ENCODE results near the gene PLD4. TPM values are rescaled to one million over a fixed set of nuclear protein-coding genes. Genes with fewer than 3 reads are reported as not detected.
"Not testable (repeated sequence)": the region's sequence is repeated elsewhere in the genome, so short reads cannot be mapped to it uniquely, and the experiment has no call there.

PLD4 gene
- total RNA-seq, 2 donors from 2014 or later, result 2.2 TPM; not detected in 1

DNA sequence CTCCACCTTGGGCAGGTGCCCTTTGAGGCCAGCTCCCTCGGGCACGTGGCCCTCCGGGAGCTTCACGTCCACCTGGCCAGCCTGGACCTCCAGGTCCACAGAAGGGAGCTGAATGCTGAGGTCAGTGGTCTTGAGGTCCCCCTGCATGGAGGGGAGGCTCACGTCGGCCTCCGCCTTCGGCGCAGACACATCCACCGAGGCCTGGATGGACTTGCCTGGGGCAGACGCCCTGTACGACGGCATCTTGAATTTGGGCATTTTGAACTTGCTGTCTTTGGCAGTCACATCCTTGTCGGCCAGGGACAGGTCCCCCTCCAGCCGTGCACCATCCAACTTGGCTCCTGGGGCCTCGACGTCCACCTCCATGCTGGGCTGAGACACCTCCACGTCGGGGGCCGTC is 20.6 kb downstream of the PLD4 start:
- ATAC-seq; intact Hi-C loops (cut with DNase I, micrococcal nuclease): not testable (repeated sequence)
- peak in 1 of 2 donors; percentile 11 for DNase-seq

DNA sequence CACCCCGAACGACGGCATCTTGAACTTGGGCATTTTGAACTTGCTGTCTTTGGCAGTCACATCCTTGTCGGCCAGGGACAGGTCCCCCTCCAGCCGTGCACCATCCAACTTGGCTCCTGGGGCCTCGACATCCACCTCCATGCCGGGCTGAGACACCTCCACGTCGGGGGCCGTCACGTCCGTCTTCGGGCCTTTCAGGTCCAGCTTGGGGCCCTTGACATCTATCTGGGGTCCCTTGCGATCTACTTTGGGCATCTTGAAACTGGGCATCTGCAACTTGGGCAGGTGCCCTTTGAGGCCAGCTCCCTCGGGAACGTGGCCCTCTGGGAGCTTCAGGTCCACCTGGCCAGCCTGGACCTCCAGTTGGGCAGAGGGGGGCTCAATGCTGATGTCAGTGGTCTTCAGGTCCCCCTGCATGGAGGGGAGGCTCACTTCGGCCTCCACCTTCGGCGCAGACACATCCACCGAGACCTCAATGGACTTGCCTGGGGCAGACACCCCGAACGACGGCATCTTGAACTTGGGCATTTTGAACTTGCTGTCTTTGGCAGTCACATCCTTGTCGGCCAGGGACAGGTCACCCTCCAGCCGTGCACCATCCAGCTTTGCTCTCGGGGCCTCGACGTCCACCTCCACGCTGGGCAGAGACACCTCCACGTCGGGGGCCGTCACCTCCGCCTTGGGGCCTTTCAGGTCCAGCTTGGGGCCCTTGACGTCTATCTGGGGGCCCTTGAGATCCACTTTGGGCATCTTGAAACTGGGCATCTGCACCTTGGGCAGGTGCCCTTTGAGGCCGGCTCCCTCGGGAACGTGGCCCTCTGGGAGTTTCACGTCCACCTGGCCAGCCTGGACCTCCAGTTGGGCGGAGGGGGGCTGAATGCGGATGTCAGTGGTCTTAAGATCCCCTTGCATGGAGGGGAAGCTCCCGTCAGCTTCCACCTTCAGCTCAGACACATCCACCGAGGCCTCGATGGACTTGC is 21.6 kb downstream of the PLD4 start:
- intact Hi-C loops (cut with DNase I, micrococcal nuclease); DNase-seq: not testable (repeated sequence)

DNA sequence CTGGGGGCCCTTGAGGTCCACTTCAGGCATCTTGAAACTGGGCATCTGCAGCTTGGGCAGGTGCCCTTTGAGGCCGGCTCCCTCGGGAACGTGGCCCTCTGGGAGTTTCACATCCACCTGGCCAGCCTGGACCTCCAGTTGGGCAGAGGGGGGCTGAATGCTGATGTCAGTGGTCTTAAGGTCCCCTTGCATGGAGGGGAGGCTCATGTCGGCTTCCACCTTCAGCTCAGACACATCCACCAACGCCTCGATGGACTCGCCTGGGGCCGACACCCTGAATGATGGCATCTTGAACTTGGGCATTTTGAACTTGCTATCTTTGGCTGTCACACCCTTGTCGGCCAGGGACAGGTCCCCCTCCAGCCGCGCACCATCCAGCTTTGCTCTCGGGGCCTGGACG is 22.5 kb downstream of the PLD4 start:
- intact Hi-C loops (cut with DNase I, micrococcal nuclease); ATAC-seq: not testable (repeated sequence)

More for the DNA sequence above, 21.6 kb downstream of the PLD4 start:
- ATAC-seq, result not testable (repeated sequence)

DNA sequence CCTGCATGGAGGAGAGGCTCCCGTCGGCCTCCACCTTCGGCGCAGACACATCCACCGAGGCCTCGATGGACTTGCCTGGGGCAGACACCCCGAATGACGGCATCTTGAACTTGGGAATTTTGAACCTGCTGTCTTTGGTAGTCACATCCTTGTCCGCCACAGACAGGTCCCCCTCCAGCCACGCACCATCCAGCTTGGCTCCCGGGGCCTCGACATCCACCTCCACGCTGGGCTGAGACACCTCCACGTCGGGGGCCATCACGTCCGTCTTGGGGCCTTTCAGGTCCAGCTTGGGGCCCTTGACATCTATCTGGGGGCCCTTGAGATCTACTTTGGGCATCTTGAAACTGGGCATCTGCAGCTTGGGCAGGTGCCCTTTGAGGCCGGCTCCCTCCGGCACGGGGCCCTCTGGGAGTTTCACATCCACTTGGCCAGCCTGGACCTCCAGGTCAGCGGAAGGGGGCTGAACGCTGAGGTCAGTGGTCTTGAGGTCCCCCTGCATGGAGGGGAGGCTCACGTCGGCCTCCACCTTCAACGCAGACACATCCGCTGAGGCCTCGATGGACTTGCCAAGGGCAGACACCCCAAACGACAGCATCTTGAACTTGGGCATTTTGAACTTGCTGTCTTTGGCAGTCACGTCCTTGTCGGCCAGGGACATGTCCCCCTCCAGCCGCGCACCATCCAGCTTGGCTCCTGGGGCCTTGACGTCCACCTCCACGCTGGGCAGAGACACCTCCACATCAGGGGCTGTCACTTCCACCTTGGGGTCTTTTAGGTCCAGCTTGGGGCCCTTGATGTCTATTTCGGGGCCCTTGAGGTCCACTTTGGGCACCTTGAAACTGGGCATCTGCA is 23.4 kb downstream of the PLD4 start:
- intact Hi-C loops (cut with DNase I, micrococcal nuclease); DNase-seq; ATAC-seq: not testable (repeated sequence)

More for the DNA sequence above, 22.5 kb downstream of the PLD4 start:
- DNase-seq, result not testable (repeated sequence)

DNA sequence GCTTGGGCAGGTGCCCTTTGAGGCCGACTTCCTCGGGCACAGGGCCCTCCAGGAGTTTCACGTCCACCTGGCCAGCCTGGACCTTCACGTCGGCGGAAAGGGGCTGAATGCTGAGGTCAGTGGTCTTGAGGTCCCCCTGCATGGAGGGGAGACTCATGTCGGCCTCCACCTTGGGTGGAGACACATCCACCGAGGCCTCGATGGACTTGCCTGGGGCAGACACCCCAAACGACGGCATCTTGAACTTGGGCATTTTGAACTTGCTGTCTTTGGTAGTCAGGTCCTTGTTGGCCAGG is 24.0 kb downstream of the PLD4 start:
- intact Hi-C loops (cut with DNase I, micrococcal nuclease), result no loop called here
- DNase-seq (no peak), ATAC-seq (no peak)

DNA sequence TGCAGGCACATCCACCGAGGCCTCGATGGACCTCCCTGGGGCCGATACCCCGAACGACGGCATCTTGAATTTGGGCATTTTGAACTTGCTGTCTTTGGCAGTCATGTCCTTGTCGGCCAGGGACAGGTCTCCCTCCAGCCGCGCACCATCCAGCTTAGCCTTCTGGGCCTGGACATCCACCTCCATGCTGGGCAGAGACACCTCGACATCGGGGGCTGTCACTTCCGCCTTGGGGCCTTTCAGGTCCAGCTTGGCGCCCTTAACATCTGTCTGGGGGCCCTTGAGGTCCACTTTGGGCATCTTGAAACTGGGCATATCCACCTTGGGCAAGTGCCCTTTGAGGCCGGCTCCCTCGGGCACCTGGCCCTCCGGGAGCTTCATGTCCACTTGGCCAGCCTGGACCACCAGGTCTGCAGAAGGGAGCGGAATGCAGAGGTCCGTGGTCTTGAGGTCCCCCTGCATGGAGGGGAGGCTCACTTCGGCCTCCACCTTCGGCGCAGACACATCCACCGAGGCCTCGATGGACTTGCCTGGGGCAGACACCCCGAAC is 24.8 kb downstream of the PLD4 start:
- DNase-seq; intact Hi-C loops (cut with DNase I, micrococcal nuclease); ATAC-seq: not testable (repeated sequence)

DNA sequence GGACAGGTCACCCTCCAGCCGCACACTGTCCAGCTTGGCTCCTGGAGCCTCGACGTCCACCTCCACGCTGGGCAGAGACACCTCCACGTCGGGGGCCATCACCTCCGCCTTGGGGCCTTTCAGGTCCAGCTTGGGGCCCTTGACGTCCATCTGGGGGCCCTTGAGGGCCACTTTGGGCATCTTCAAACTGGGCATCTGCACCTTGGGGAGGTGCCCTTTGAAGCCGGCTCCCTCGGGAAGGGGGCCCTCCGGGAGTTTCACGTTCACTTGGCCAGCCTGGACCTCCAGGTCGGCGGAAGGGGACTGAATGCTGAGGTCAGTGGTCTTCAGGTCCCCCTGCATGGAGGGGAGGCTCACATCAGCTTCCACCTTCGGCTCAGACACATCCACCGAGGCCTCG is 25.3 kb downstream of the PLD4 start:
- ATAC-seq, result no peak
- DNase-seq, result no peak
- intact Hi-C loops (cut with DNase I, micrococcal nuclease), result no loop called here

DNA sequence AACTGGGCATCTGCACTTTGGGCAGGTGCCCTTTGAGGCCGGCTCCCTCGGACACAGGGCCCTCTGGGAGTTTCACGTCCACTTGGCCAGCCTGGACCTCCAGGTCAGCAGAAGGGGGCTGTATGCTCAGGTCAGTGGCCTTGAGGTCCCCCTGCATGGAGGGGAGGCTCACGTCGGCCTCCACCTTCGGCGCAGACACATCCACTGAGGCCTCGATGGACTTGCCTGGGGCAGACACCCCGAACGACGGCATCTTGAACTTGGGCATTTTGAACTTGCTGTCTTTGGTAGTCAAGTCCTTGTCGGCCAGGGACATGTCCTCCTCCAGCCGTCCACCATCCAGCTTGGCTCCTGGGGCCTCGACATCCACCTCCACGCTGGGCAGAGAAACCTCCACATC is 26.0 kb downstream of the PLD4 start:
- intact Hi-C loops (cut with DNase I, micrococcal nuclease), result not testable (repeated sequence)

DNA sequence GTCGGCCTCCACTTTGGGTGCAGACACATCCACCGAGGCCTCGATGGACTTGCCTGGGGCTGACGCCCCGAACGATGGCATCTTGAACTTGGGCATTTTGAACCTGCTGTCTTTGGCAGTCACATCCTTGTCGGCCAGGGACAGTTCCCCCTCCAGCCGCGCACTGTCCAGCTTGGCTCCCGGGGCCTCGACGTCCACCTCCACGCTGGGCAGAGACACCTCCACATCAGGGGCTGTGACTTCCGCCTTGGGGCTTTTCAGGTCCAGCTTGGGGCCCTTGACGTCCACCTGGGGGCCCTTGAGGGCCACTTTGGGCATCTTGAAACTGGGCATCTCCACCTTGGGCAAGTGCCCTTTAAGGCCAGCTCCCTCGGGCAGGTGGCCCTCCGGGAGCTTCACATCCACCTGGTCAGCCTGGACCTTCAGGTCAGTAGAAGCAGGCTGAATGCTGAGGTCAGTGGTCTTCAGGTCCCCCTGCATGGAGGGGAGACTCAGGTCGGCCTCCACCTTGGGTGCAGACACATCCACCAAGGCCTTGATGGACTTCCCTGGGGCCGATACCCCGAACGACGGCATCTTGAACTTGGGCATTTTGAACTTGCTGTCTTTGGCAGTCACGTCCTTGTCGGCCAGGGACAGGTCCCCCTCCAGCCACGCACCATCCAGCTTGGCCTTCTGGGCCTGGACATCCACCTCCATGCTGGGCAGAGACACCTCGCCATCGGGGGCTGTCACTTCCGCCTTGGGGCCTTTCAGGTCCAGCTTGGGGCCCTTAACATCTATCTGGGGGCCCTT is 27.4 kb downstream of the PLD4 start:
- DNase-seq; ATAC-seq; intact Hi-C loops (cut with DNase I, micrococcal nuclease): not testable (repeated sequence)

More for the DNA sequence above, 26.0 kb downstream of the PLD4 start:
- not testable (repeated sequence) for ATAC-seq, DNase-seq

DNA sequence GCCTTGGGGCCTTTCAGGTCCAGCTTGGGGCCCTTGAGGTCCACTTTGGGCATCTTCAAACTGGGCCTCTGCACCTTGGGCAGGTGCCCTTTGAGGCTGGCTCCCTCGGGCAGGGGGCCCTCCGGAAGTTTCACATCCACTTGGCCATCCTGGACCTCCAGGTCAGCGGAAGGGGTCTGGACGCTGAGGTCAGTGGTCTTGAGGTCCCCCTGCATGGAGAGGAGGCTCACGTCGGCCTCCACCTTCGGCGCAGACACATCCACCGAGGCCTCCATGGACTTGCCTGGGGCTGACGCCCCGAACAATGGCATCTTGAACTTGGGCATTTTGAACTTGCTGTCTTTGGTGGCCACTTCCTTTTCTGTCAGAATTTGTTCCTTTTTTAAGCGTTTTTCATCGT is 28.4 kb downstream of the PLD4 start:
- intact Hi-C loops (cut with DNase I, micrococcal nuclease), result no loop called here
- ATAC-seq (no peak), DNase-seq (no peak)

DNA sequence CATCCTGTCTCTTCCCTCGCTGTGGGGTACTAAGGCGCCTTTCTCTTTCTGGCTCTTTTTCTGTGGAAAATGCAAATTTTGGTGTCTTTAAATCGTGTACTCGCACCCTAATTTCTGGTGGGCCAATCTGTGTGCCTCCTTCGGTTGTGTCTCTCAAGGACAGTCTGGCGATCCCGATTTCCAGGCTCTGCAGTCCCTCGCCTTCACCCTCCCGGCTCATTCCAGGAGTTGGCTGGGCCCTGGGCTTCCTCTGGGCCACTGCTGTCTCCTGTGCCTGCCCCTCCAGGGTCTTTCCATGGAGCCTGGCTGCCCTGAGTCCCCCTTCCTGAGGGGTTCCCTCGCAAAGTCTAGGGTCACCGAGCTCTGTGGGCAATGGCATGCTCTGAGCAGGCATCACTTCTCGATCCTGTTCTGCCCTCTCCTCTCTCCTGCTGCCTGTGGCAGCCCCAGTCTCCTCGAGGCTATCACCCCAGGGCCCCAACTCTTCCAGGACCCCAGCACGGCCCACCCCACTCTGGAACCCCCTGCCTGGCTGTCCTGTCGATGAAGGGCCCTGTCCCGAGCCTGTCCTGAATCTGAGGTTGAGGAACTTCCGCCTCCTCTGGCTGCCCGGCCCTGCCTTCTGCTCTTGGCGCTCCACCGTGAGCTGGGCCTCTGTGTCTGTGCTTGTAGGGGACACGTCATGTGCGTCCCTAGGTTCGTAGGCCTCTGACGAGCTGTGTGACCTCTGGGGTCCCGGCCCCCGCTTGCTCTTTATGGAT is 29.4 kb downstream of the PLD4 start:
- intact Hi-C loops (cut with DNase I, micrococcal nuclease), result no loop called here
- peak in 1 of 2 donors; percentile 18 for DNase-seq
- ATAC-seq, result no peak

DNA sequence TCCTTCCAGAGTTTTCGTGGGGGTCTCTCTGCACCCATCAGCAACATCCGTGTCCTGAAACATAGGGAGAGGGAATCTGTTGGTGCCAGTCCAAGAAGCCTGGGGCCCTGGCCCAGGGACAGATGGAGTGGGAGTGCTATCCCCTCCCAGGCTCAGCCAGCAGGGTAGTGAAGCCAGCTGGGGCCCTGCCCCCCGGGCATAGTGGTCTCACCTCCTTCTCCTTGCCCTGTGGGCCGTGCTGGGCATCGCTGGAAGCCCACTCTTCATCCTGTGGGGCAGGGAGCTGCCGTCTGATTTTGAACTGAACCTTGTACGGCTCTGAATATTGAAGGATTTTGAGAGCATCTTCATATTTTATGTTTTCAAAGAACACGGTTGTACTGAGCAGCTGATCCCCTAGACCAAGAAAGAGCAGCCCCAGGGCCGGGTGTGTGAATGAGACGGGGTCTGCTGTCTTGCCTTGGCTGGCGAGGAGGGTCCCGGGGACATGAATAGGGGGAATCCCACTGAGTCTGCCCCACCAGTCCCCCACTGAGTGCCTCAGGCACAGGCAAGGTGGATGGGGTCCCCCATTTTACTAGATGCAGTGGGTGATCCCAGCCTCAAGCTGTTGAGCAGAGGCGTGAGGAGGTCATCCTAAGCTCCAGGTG is 30.2 kb downstream of the PLD4 start:
- intact Hi-C loops (cut with DNase I, micrococcal nuclease), result no loop called here
- DNase-seq (no peak), ATAC-seq (no peak)

DNA sequence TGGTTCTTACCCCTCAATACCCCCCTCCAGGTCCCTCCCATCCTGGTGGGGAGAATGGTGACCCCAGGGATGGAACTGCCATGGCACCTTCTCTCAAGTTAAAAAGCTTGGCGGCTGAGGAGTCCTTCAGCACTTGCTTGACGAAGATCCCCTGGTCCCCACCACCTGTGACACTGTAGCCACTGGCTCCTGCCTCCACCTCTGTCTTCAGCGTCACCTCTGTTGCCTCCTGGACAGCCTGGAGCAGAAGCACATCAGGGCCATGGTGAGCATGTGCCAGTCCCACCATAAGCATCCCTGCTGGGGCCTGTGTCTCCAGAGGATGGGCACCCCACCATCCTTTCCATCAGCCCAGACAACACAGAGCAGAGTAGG is 30.7 kb downstream of the PLD4 start:
- intact Hi-C loops (cut with DNase I, micrococcal nuclease), result no loop called here
- DNase-seq (no peak), ATAC-seq (no peak)

DNA sequence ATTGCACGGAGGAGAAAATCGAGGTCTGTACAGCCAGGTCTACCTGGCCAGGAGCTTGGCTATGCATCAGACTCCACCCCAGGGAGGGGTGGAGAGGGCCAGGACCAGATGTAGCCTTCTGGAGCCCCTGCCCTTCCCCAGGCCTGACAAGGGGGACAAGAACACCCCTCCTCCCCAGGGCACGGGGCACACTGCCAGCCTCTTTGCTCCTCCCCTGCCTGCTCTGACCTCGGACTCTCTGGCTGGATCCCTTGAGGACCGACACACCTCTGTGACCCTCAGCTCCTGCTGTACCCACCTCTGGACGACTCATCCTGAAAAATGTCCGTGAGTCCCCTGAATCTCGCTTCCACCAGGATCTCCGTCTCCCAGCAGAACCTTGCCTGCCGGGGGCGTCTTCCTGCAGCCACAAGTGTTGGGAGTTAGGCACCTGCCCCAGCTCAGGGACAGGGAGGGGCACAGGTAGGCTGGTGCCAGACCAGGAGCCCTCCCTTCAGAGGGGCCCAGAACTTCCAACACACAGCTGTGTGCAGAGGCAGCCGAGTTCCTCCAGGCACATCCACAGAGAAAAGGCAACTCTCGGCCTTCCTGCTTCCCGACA is 31.7 kb downstream of the PLD4 start:
- ATAC-seq (no peak), DNase-seq (no peak)
- intact Hi-C loops (cut with DNase I, micrococcal nuclease), result no loop called here

DNA sequence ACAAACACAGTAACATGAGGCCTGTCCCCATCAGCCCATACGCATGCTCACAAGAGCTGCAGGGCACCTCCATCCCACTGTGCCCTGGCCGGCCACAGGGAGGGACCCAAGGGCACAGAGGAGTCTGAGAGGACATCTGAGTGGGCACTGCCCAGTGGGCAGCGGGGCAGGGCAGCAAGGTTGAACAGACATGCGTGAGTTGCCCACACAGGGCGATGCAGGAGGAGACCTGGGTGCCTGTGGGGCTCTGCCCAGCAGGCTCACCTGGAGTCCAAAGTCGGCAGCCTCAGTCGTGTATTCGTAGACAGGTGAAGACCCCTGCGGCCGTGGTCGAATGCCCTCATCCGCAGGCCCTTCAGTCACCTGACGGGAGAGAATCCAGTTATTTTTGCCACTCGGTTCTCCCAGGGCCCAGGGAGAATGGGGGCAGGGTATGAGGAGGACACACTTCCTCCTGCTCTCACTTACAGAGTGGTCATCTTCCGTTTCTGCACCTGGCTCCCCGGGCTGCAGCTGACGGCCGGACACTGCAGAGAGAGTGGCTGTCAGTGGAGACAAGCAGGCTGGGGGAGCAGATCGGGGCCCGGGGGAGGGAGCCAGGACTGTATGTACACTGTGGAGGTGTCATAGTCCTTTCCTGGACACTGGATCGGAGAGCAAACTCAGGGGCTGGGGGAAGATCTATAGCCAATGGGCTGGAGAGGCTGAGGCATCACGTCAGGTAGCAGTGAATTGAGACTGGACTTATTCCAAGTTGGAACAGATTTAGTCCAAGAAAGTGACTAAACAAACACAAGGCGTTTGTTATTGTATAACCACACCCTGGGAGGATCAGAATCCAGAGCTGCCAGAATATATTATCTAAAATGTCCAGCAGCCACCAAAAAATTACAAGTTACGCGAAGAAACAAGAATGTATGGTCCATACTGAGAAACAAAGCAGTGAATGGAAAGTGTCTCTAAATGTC is 32.8 kb downstream of the PLD4 start:
- ATAC-seq (peak; percentile 78), DNase-seq (no peak)
- intact Hi-C loops (cut with DNase I, micrococcal nuclease), result no loop called here

DNA sequence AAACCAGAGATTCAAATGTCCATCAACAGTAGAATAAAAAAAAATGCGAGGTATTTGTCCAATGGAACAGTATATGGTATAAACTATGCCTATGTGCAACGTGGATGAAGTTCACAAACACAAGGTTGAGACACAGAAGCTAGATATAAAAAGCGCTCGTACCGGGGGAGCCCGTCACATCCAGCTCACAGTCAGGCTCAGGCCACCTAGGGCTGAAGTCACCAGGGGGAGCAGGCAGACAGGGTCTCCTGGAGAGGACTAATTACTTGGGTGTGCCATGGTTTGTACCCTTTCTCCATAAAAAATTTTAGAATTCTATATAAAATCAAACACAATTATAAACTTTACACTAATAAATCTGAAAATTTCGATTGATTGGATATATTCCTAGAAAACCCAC is 39.9 kb downstream of the PLD4 start:
- intact Hi-C loops (cut with DNase I, micrococcal nuclease), result no loop called here
- DNase-seq (peak in 1 of 2 donors; percentile 4), ATAC-seq (no peak)

Measured in left colon (tissue), 2 donors.